HEK293 (cell line): ENCODE measurements around the gene ZNF555.
A peak's percentile ranks its signal among the peaks of the same experiment; 100 is the strongest.

ENCODE experiments used
- GFI1B ChIP-seq: fragments of 450-650 bp; formaldehyde crosslinking; IDR thresholded peaks from 2 replicates; pipeline ENCODE4 v1.5.1; 2016; ENCODE audit warnings: missing biosample characterization, missing genetic modification characterization
- HOXA7 ChIP-seq: sonication (generic); formaldehyde crosslinking; IDR thresholded peaks from 2 replicates; pipeline ENCODE4 v1.8.1; 2022; ENCODE audit warnings: missing genetic modification reagents, borderline replicate concordance
- TCF7L2 ChIP-seq: IDR thresholded peaks from 2 replicates; pipeline ENCODE4 v1.6.1; 2011; ENCODE audit warnings: low read depth, mild to moderate bottlenecking, inconsistent platforms, low read length, moderate library complexity, borderline replicate concordance
- TRIM28 ChIP-seq: IDR thresholded peaks from 2 replicates; pipeline ENCODE4 v1.6.1; 2011; ENCODE audit warnings: low read length, control low read depth, borderline replicate concordance
- ZBTB17 ChIP-seq: fragments of 450-650 bp; formaldehyde crosslinking; IDR thresholded peaks from 2 replicates; pipeline ENCODE4 v1.5.1; 2016; ENCODE audit warnings: missing biosample characterization, missing genetic modification characterization
- ZBTB20 ChIP-seq: fragments of 450-650 bp; formaldehyde crosslinking; IDR thresholded peaks from 2 replicates; pipeline ENCODE4 v1.5.1; 2016; ENCODE audit warnings: missing biosample characterization, missing genetic modification characterization
- ZFP41 ChIP-seq: fragments of 450-650 bp; formaldehyde crosslinking; IDR thresholded peaks from 2 replicates; pipeline ENCODE4 v1.5.1; 2016; ENCODE audit warnings: missing biosample characterization, missing genetic modification characterization, borderline replicate concordance
- ZNF121 ChIP-seq: fragments of 450-650 bp; formaldehyde crosslinking; IDR thresholded peaks from 2 replicates; pipeline ENCODE4 v1.5.1; 2016; ENCODE audit warnings: missing biosample characterization, missing genetic modification characterization
- ZNF175 ChIP-seq: fragments of 450-650 bp; formaldehyde crosslinking; IDR thresholded peaks from 2 replicates; pipeline ENCODE4 v1.5.1; 2016; ENCODE audit warnings: missing biosample characterization, missing genetic modification characterization
- ZNF266 ChIP-seq: fragments of 450-650 bp; formaldehyde crosslinking; IDR thresholded peaks from 2 replicates; pipeline ENCODE4 v1.5.1; 2016; ENCODE audit warnings: missing biosample characterization, missing genetic modification characterization, low read depth
- ZNF274 ChIP-seq, 2 experiments: fragments of 200-500 bp in 1 of 2; fragments of 450-650 bp in 1 of 2; sonication (Bioruptor generic) in 1 of 2; formaldehyde crosslinking in 1 of 2; IDR thresholded peaks; 2 replicates each; pipeline versions ENCODE4 v1.5.1 to v1.6.1; 2014 to 2016; ENCODE audit warnings: borderline replicate concordance in 1 of 2, inconsistent platforms in 1 of 2, low read length in 1 of 2, missing biosample characterization in 1 of 2, missing genetic modification characterization in 1 of 2
- ZNF366 ChIP-seq: fragments of 450-650 bp; formaldehyde crosslinking; conservative IDR thresholded peaks from 2 replicates; pipeline ENCODE4 v1.5.1; 2016; ENCODE audit warnings: missing biosample characterization, missing genetic modification characterization
- ZNF514 ChIP-seq: fragments of 450-650 bp; formaldehyde crosslinking; IDR thresholded peaks from 2 replicates; pipeline ENCODE4 v1.5.1; 2016; ENCODE audit warnings: missing biosample characterization, missing genetic modification characterization
- ZNF544 ChIP-seq: fragments of 450-650 bp; formaldehyde crosslinking; IDR thresholded peaks from 2 replicates; pipeline ENCODE4 v1.5.0; 2017; ENCODE audit warnings: missing biosample characterization, missing genetic modification characterization
- ZNF549 ChIP-seq: fragments of 450-650 bp; IDR thresholded peaks from 2 replicates; pipeline ENCODE4 v1.5.1; 2018; ENCODE audit warnings: missing biosample characterization, missing genetic modification characterization, mild to moderate bottlenecking, inconsistent platforms, moderate library complexity
- ZNF558 ChIP-seq: fragments of 450-650 bp; formaldehyde crosslinking; IDR thresholded peaks from 2 replicates; pipeline ENCODE4 v1.5.1; 2016; ENCODE audit warnings: missing biosample characterization, missing genetic modification characterization
- ZNF610 ChIP-seq: fragments of 450-650 bp; formaldehyde crosslinking; IDR thresholded peaks from 2 replicates; pipeline ENCODE4 v1.5.1; 2016; ENCODE audit warnings: missing biosample characterization, missing genetic modification characterization, borderline replicate concordance
- ZNF624 ChIP-seq: fragments of 450-650 bp; formaldehyde crosslinking; IDR thresholded peaks from 2 replicates; pipeline ENCODE4 v1.5.1; 2017; ENCODE audit warnings: missing biosample characterization, missing genetic modification characterization
- ZNF626 ChIP-seq: fragments of 450-650 bp; sonication (Bioruptor Pico); formaldehyde crosslinking; IDR thresholded peaks from 2 replicates; pipeline ENCODE4 v1.5.1; 2018; ENCODE audit warnings: missing biosample characterization, missing genetic modification characterization, inconsistent platforms
- ZNF670 ChIP-seq: fragments of 450-650 bp; formaldehyde crosslinking; IDR thresholded peaks from 2 replicates; pipeline ENCODE4 v1.5.1; 2016; ENCODE audit warnings: missing biosample characterization, missing genetic modification characterization, low read depth
- ZSCAN23 ChIP-seq: fragments of 450-650 bp; formaldehyde crosslinking; IDR thresholded peaks from 2 replicates; pipeline ENCODE4 v1.5.1; 2016; ENCODE audit warnings: missing biosample characterization, missing genetic modification characterization
- ZXDB ChIP-seq: fragments of 450-650 bp; formaldehyde crosslinking; IDR thresholded peaks from 2 replicates; pipeline ENCODE4 v1.5.1; 2016; ENCODE audit warnings: missing biosample characterization, missing genetic modification characterization
- TF ChIP-seq, protein P1 (sequence below): fragments of 450-650 bp; formaldehyde crosslinking; IDR thresholded peaks from 2 replicates; pipeline ENCODE4 v1.5.1; 2016; ENCODE audit warnings: missing biosample characterization, missing genetic modification characterization
- TF ChIP-seq, protein P2 (sequence below): fragments of 450-650 bp; formaldehyde crosslinking; IDR thresholded peaks from 2 replicates; pipeline ENCODE4 v1.5.1; 2016; ENCODE audit warnings: missing biosample characterization, missing genetic modification characterization
- TF ChIP-seq, protein P3 (sequence below): fragments of 450-650 bp; formaldehyde crosslinking; conservative IDR thresholded peaks from 2 replicates; pipeline ENCODE4 v1.5.1; 2016; ENCODE audit warnings: low read depth, missing biosample characterization, missing genetic modification characterization
- TF ChIP-seq, protein P4 (sequence below): fragments of 450-650 bp; formaldehyde crosslinking; IDR thresholded peaks from 2 replicates; pipeline ENCODE4 v1.5.1; 2016; ENCODE audit warnings: missing biosample characterization, missing genetic modification characterization
- TF ChIP-seq, protein P5 (sequence below): fragments of 450-650 bp; formaldehyde crosslinking; IDR thresholded peaks from 2 replicates; pipeline ENCODE4 v1.5.1; 2016; ENCODE audit warnings: missing biosample characterization, missing genetic modification characterization

Gene ZNF555

DNA sequence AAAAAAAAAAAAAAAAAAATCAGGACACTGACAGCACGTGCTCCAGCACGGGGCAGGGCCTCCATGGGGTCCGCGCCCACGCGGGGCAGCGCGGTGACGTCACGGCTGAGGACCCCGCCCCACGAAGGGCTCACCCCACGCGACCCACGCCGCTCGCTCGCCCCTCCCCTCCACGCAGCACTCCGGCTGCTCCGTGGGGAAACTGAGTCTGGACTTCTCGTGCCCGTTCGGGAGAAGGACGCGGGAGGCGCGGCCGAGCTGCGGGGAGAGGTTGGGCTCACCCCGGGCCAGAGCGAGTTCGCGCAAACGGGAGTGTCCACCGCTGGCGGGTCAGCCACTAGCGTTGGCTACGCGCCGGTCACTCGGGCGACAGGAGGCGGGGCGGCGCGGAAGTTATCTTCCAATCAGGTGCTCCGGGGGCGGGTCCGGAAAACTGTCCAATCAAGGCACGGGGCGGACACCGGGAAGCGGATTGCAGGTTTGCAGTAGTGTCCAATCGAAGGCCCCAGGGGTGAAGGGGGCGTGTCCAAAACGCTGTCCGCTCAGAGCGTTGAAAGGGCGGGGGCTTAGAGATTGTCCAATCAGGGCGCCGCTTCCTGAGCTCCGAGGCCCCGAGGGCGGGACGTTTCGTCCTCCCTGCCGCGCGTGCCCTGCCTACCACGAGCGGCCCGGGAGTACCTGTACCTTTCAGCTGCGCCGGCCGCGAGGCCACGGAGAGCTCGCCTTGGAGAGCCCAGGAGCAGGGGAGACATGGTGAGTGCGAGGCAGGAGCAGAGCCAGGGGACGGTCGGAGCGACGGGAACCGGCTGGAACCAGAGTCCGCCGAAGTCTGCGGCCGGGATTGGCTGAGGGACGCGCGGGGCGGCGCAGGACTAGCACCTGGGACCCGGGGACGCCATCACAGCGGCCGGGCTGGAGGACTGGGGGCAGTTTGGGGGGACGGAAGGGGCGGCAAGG lies 59.3 kb downstream of the ZNF555 start, which contains the start of gene ZNF57 (continued):
- TF ChIP-seq ZXDB (0 out of 2 replicates have a peak, but pooled peaks have one; percentile 6), GFI1B (no peak), ZNF274 (IDR thresholded peaks at IDR 0.05; ENCODE audit: low read length) (no peak), ZNF274 (tag by site-specific recombination; IDR thresholded peaks at IDR 0.05; ENCODE audit: borderline replicate concordance) (no peak), ZNF624 (no peak), ZNF366 (tag by site-specific recombination) (no peak), ZFP41 (tag by site-specific recombination) (no peak), TCF7L2 (no peak), ZNF610 (tag by site-specific recombination) (no peak), ZNF266 (tag by site-specific recombination) (no peak), ZBTB17 (tag by site-specific recombination) (no peak), HOXA7 (CRISPR knock-in tag) (no peak), ZSCAN23 (tag by site-specific recombination) (no peak), ZNF544 (tag by site-specific recombination) (no peak), ZNF670 (tag by site-specific recombination) (no peak), ZNF514 (tag by site-specific recombination) (no peak), ZNF549 (tag by site-specific recombination) (no peak), ZBTB20 (tag by site-specific recombination) (peak; percentile 96), ZNF558 (tag by site-specific recombination) (no peak), ZNF175 (tag by site-specific recombination) (no peak), ZNF626 (tag by site-specific recombination) (no peak), ZNF121 (tag by site-specific recombination) (no peak), TRIM28 (no peak)
- TF ChIP-seq, protein P1, sequence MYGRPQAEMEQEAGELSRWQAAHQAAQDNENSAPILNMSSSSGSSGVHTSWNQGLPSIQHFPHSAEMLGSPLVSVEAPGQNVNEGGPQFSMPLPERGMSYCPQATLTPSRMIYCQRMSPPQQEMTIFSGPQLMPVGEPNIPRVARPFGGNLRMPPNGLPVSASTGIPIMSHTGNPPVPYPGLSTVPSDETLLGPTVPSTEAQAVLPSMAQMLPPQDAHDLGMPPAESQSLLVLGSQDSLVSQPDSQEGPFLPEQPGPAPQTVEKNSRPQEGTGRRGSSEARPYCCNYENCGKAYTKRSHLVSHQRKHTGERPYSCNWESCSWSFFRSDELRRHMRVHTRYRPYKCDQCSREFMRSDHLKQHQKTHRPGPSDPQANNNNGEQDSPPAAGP (tag by site-specific recombination): no peak; the same call in none of the 2 replicates
- TF ChIP-seq, protein P2, sequence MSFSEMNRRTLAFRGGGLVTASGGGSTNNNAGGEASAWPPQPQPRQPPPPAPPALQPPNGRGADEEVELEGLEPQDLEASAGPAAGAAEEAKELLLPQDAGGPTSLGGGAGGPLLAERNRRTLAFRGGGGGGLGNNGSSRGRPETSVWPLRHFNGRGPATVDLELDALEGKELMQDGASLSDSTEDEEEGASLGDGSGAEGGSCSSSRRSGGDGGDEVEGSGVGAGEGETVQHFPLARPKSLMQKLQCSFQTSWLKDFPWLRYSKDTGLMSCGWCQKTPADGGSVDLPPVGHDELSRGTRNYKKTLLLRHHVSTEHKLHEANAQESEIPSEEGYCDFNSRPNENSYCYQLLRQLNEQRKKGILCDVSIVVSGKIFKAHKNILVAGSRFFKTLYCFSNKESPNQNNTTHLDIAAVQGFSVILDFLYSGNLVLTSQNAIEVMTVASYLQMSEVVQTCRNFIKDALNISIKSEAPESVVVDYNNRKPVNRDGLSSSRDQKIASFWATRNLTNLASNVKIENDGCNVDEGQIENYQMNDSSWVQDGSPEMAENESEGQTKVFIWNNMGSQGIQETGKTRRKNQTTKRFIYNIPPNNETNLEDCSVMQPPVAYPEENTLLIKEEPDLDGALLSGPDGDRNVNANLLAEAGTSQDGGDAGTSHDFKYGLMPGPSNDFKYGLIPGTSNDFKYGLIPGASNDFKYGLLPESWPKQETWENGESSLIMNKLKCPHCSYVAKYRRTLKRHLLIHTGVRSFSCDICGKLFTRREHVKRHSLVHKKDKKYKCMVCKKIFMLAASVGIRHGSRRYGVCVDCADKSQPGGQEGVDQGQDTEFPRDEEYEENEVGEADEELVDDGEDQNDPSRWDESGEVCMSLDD (tag by site-specific recombination): peak; percentile 83
- TF ChIP-seq, protein P3, sequence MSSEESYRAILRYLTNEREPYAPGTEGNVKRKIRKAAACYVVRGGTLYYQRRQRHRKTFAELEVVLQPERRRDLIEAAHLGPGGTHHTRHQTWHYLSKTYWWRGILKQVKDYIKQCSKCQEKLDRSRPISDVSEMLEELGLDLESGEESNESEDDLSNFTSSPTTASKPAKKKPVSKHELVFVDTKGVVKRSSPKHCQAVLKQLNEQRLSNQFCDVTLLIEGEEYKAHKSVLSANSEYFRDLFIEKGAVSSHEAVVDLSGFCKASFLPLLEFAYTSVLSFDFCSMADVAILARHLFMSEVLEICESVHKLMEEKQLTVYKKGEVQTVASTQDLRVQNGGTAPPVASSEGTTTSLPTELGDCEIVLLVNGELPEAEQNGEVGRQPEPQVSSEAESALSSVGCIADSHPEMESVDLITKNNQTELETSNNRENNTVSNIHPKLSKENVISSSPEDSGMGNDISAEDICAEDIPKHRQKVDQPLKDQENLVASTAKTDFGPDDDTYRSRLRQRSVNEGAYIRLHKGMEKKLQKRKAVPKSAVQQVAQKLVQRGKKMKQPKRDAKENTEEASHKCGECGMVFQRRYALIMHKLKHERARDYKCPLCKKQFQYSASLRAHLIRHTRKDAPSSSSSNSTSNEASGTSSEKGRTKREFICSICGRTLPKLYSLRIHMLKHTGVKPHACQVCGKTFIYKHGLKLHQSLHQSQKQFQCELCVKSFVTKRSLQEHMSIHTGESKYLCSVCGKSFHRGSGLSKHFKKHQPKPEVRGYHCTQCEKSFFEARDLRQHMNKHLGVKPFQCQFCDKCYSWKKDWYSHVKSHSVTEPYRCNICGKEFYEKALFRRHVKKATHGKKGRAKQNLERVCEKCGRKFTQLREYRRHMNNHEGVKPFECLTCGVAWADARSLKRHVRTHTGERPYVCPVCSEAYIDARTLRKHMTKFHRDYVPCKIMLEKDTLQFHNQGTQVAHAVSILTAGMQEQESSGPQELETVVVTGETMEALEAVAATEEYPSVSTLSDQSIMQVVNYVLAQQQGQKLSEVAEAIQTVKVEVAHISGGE (tag by site-specific recombination): no peak
- TF ChIP-seq, protein P4, sequence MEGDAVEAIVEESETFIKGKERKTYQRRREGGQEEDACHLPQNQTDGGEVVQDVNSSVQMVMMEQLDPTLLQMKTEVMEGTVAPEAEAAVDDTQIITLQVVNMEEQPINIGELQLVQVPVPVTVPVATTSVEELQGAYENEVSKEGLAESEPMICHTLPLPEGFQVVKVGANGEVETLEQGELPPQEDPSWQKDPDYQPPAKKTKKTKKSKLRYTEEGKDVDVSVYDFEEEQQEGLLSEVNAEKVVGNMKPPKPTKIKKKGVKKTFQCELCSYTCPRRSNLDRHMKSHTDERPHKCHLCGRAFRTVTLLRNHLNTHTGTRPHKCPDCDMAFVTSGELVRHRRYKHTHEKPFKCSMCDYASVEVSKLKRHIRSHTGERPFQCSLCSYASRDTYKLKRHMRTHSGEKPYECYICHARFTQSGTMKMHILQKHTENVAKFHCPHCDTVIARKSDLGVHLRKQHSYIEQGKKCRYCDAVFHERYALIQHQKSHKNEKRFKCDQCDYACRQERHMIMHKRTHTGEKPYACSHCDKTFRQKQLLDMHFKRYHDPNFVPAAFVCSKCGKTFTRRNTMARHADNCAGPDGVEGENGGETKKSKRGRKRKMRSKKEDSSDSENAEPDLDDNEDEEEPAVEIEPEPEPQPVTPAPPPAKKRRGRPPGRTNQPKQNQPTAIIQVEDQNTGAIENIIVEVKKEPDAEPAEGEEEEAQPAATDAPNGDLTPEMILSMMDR (tag by site-specific recombination): no peak
- TF ChIP-seq, protein P5, sequence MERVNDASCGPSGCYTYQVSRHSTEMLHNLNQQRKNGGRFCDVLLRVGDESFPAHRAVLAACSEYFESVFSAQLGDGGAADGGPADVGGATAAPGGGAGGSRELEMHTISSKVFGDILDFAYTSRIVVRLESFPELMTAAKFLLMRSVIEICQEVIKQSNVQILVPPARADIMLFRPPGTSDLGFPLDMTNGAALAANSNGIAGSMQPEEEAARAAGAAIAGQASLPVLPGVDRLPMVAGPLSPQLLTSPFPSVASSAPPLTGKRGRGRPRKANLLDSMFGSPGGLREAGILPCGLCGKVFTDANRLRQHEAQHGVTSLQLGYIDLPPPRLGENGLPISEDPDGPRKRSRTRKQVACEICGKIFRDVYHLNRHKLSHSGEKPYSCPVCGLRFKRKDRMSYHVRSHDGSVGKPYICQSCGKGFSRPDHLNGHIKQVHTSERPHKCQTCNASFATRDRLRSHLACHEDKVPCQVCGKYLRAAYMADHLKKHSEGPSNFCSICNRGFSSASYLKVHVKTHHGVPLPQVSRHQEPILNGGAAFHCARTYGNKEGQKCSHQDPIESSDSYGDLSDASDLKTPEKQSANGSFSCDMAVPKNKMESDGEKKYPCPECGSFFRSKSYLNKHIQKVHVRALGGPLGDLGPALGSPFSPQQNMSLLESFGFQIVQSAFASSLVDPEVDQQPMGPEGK (tag by site-specific recombination): 0 out of 2 replicates have a peak, but pooled peaks have one; percentile 26
